T-helper 1 cell treated with Interleukin-12 subunit alpha and Interleukin-12 subunit beta and Interleukin-4 antibody, amounts not matched to agents 30 μg/mL and 1 μg/mL, for 36 hours (primary cell): ENCODE measurements around the gene PRDX1.
"Not testable (repeated sequence)": the region's sequence is repeated elsewhere in the genome, so short reads cannot be mapped to it uniquely, and the experiment has no call there.

Experiments used
- H3K27ac Mint-ChIP-seq: one replicate; pipeline ENCODE4 v1.8.0; 2021; ENCODE audit warnings: mild to moderate bottlenecking, mixed read lengths
- H3K27me3 Mint-ChIP-seq: one replicate; pipeline ENCODE4 v1.8.0; 2021; ENCODE audit warnings: low read depth, mixed read lengths
- H3K36me3 Mint-ChIP-seq: one replicate; pipeline ENCODE4 v1.8.0; 2021; ENCODE audit warnings: low read depth, mixed read lengths
- H3K4me1 Mint-ChIP-seq: one replicate; pipeline ENCODE4 v1.8.0; 2021; ENCODE audit warnings: low read depth, mixed read lengths
- H3K4me3 Mint-ChIP-seq: one replicate; pipeline ENCODE4 v1.8.0; 2021; ENCODE audit warnings: mild to moderate bottlenecking, moderate library complexity, mixed read lengths
- H3K9me3 Mint-ChIP-seq: one replicate; pipeline ENCODE4 v1.8.0; 2021; ENCODE audit warnings: mixed read lengths

Gene PRDX1

DNA sequence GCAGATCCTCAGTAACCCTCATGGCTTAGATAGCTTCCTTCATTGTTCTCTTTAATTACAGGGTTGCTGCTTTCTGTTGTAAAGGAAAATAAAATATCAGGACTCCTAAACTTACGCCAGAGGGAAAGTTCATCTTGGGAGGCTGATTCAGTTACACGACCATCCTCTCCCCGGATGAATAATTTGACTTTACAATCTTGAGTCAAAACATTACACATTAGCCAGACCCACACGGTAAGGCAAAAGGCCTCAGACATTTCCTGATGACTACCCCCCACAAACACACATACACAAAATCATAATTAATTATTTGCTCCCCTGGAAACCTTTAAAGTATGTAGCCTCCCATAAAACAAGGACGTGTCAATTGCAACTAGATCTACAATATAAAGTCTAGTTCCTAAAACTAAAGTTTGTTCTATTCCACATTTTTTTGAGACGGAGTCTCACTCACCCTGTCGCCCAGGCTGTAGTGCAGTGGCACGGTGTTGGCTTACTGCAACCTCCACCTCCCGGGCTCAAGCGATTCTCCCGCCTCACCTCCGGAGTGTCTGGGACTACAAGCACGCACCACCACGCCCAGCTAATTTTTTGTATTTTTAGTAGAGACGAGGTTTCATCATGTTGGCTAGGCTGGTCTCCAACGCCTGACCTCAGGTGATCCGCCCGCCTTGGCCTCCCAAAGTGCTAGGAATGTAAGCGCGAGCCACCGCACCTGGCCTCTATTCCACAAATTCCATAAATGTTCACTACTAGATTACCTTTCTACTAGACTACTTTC is 830 bp upstream of the PRDX1 start:
- Mint-ChIP-seq H3K9me3 (no peaks in the 10 kb centered on the region), H3K4me3 (peak overlapping the region; percentile 96), H3K4me1 (peaks cover 34% of the 10 kb centered on the region), H3K27ac (peak overlapping the region; percentile 95), H3K36me3 (peaks cover 13% of the 10 kb centered on the region), H3K27me3 (peaks cover 7% of the 10 kb centered on the region)

DNA sequence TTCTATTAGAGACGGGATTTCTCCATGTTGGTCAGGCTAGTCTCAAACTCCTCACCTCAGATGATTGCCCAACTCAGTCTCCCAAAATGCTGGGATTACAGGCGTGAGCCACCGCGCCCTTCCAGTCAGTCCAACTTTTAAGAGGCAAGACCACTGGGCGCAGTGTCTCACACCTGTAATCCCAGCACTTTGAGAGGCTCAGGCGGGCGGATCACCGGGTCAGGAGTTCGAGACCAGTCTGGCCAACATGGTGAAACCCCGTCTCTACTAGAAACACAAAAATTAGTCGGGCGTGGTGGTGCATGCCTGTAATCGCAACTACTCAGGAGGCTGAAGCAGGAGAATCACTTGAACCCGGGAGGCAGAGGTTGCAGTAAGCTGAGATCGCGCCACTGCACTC is 1.9 kb downstream of the PRDX1 start:
- H3K4me3 Mint-ChIP-seq = peak overlapping the region; percentile 89
- H3K36me3 Mint-ChIP-seq = peaks cover 38% of the 10 kb centered on the region
- not testable (repeated sequence) for H3K9me3 Mint-ChIP-seq, H3K27me3 Mint-ChIP-seq, H3K27ac Mint-ChIP-seq
- H3K4me1 Mint-ChIP-seq = peaks cover 37% of the 10 kb centered on the region

DNA sequence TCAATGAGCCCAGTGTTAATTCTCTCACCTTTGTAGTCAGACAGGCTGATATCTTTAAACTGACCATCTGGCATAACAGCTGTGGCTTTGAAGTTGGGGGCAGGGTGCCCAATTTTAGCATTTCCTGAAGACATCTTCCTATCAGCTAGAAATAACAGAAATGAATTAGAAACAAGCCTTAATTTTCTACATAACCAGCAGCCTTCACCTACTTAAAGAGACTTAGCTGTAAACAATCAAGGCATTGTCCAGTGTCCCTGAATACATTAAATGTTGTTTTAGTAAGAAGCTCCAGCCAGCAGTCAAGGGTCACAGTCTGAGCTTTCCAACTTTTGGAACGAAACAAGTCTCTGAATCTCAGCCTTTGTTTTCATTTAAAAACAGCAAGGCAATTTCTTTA is 2.8 kb downstream of the PRDX1 start:
- H3K27ac Mint-ChIP-seq = no peak overlapping the region
- H3K36me3 Mint-ChIP-seq = peaks cover 44% of the 10 kb centered on the region
- H3K9me3 Mint-ChIP-seq = no peaks in the 10 kb centered on the region
- peak overlapping the region; percentile 19 for H3K4me3 Mint-ChIP-seq
- H3K4me1 Mint-ChIP-seq = peaks cover 37% of the 10 kb centered on the region
- no peaks in the 10 kb centered on the region for H3K27me3 Mint-ChIP-seq

DNA sequence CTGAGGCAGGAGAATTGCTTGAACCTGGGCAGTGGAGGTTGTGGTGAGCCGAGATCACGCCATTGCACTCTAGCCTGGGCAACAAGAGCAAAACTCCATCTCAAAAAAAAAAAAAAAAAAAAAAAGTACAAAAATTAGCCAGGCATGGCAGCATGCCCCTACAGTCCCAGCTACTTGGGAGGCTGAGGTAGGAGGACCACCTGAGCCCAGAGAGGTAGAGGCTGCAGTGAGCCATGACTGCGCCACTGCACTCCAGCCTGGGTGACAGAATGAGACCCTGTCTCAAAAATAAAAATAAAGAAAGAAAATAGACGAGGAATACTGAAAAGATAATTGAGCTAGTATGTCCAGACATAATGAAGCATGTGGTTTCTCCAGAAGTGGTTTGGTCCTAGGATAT is 3.3 kb downstream of the PRDX1 start:
- H3K27me3 Mint-ChIP-seq, H3K27ac Mint-ChIP-seq, H3K9me3 Mint-ChIP-seq: not testable (repeated sequence)
- Mint-ChIP-seq H3K4me1 (peaks cover 37% of the 10 kb centered on the region), H3K4me3 (peak overlapping the region; percentile 19), H3K36me3 (peaks cover 49% of the 10 kb centered on the region)

DNA sequence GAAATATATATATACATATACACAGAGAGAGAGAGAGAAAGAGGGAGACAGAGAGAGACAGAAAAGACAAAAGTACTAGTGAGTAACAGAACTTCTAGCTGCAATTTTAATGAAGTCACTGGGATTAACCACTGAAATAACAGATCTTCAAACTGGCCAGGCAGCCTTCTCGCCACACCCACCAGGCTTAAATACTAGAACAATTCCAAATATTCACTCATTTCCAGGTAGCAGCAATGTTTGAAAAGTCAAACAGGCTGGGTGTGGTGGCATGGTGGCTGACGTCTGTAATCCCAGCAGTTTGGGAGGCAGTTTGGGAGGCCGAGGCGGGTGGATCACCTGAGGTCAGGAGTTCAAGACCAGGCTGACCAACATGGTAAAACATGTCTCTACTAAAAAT is 5.2 kb downstream of the PRDX1 start:
- Mint-ChIP-seq H3K4me3 (no peak overlapping the region), H3K36me3 (peaks cover 54% of the 10 kb centered on the region), H3K27ac (peak overlapping the region; percentile 59), H3K9me3 (no peaks in the 10 kb centered on the region), H3K27me3 (no peaks in the 10 kb centered on the region), H3K4me1 (peaks cover 23% of the 10 kb centered on the region)

DNA sequence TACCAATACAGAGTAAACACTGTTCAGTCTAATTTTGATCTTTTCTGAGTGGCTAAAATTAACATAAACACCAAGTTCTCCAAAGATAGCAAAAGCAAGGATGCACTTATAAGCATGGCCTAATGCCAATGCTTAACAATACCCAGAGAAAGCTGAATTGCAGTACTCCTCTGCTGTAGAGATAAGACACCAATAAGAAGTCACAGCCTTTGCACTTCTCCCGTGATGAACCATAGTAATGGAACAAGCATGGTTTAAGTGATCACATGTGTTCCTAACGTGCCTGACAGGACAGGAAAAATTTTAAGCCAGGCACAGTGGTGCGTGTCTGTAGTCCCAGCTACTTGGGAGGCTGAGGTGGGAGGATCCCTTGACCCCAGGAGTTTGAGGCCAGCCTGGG is 5.6 kb downstream of the PRDX1 start:
- peaks cover 57% of the 10 kb centered on the region for H3K36me3 Mint-ChIP-seq
- H3K4me3 Mint-ChIP-seq = no peak overlapping the region
- H3K27ac Mint-ChIP-seq = no peak overlapping the region
- H3K27me3 Mint-ChIP-seq = no peaks in the 10 kb centered on the region
- H3K4me1 Mint-ChIP-seq = peaks cover 23% of the 10 kb centered on the region
- no peaks in the 10 kb centered on the region for H3K9me3 Mint-ChIP-seq

DNA sequence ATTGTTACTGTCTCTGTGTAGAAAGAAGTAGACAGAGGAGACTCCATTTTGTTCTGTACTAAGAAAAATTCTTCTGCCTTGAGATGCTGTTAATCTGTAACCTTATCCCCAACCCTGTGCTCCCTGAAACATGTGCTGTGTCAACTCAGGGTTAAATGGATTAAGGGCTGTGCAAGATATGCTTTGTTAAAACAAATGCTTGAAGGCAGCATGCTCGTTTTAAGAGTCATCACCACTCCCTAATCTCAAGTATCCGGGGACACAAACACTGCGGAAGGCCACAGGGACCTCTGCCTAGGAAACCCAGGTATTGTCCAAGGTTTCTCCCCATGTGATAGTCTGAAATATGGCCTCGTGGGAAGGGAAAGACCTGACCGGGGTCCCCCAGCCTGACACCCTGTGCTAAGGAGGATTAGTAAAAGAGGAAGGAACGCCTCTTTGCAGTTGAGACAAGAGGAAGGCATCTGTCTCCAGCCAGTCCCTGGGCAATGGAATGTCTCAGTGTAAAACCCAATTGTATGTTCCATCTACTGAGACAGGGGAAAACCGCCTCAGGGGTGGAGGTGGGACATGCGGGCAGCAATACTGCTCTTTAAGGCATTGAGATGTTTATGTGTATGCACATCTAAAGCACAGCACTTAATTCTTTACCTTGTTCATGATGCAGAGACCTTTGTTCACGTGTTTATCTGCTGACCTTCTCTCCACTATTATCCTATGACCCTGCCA is 8.0 kb downstream of the PRDX1 start:
- peaks cover 15% of the 10 kb centered on the region for H3K4me1 Mint-ChIP-seq
- H3K9me3 Mint-ChIP-seq, H3K4me3 Mint-ChIP-seq, H3K27ac Mint-ChIP-seq, H3K27me3 Mint-ChIP-seq: not testable (repeated sequence)
- H3K36me3 Mint-ChIP-seq = peaks cover 65% of the 10 kb centered on the region

DNA sequence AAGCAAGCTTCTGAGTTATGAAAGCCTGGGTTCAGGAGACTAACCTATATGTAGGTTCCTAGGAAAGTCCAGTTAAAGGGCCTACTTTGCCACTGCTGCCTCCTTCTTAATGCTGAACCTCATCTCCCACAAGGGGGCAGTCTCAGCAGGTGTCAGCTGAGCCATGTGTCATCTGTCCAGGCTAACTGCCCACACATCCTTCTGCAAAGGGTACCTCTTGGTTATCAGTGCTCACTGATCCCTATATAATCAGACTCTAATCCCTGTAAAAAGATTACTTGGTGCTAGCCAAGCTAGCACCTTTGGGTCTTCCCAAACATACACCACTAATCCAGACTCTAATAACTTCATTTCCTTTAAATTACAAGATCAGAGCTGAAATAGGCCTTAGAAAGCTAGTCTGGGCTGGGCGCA is 9.0 kb downstream of the PRDX1 start:
- H3K9me3 Mint-ChIP-seq = no peaks in the 10 kb centered on the region
- peaks cover 11% of the 10 kb centered on the region for H3K4me1 Mint-ChIP-seq
- no peak overlapping the region for H3K4me3 Mint-ChIP-seq
- H3K36me3 Mint-ChIP-seq = peaks cover 64% of the 10 kb centered on the region
- H3K27ac Mint-ChIP-seq = peak overlapping the region; percentile 20
- H3K27me3 Mint-ChIP-seq = no peaks in the 10 kb centered on the region

DNA sequence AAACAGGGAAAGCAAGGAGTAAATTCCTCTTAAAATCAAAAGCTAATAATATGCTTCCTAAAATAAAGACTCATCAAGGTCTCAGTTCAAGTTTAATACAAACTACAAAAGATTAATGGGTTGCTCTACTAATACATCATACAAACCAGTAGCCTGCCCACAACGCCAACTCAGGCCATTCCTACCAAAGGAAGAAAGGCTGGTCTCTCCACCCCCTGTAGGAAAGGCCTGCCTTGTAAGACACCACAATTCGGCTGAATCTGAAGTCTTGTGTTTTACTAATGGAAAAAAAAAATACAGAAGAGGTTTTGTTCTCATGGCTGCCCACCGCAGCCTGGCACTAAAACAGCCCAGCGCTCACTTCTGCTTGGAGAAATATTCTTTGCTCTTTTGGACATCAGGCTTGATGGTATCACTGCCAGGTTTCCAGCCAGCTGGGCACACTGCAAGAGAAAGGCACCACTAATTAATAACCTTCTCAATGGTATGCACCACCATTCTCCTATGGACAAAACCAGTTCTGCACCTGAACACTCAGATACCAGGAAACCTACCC is 10.6 kb downstream of the PRDX1 start:
- no peak overlapping the region for H3K27ac Mint-ChIP-seq
- H3K27me3 Mint-ChIP-seq = no peaks in the 10 kb centered on the region
- H3K9me3 Mint-ChIP-seq = no peaks in the 10 kb centered on the region
- H3K36me3 Mint-ChIP-seq = peaks cover 51% of the 10 kb centered on the region
- H3K4me1 Mint-ChIP-seq = peaks cover 8% of the 10 kb centered on the region
- H3K4me3 Mint-ChIP-seq = no peak overlapping the region

DNA sequence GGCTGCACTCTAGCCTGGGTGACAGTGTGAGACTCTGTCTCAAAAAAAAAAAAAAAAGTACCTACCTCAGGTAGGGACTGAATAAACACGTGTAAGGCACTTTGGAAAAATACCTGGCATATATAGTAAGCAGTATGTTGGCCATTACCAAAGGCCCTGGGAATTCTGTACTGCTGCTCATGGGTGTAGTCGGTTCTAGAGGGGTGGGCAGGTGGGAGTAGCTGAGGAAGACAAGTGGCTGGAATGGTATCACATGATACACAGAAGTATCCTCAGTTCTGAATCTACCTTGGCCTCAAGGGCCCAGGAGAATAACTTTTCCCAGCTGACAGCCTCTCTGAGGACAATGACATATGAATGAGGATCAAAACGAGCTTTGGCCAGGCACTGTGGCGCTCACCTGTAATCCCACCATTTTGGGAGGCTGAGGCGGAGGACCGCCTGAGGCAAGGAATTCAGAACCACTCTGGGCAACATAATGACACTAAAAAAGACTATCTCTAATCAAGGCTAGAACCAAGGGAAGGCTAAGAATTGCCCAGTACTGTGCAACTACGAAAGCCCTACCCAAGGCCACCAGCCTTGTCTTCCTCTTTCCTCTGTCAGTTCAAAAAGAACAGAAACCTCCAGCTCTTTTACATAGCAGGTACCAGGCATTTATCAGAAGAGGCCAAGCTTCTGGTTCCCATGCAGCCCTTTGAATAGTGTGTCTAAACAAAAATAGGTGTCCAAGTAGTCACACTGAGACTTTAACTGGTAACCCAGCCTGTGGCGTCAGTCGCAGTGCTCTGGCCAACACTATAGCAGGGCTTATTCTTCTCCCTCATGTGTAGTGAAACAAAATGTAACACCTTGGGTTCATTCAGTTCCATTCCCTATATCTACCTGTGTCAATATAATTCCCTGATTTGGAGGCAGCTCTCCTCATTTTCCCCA is 11.4 kb downstream of the PRDX1 start:
- peaks cover 6% of the 10 kb centered on the region for H3K4me1 Mint-ChIP-seq
- no peak overlapping the region for H3K4me3 Mint-ChIP-seq
- H3K27ac Mint-ChIP-seq = no peak overlapping the region
- no peaks in the 10 kb centered on the region for H3K9me3 Mint-ChIP-seq
- no peaks in the 10 kb centered on the region for H3K27me3 Mint-ChIP-seq
- peaks cover 44% of the 10 kb centered on the region for H3K36me3 Mint-ChIP-seq

DNA sequence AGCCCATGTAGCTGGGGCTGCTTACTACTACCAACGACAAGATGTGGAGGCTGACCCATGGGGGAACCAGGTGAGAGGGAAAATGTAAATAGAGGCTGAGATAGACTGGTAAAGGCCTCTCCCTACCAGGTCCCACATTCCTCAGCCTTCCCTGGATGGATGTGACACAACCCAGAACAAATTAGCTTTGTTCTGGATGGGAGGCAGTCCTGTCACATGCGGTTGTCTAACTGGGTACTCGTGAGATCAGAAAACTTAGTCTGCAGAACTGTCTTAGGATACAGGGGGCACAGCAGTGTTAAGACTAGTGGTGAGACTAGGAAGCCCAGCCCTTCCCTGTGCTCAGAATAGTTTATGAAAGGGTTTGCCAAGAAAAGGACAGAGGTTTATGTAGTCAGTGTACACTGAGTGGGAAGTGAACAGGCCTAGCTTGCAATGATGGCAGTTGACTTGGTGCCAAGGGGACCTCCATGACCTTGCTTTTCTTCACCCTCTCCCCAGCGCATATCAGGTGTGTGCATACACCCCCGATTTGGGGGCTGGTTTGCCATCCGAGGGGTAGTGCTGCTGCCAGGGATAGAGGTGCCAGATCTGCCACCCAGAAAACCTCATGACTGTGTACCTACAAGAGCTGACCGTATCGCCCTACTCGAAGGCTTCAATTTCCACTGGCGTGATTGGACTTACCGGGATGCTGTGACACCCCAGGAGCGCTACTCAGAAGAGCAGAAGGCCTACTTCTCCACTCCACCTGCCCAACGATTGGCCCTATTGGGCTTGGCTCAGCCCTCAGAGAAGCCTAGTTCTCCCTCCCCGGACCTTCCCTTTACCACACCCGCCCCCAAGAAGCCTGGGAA is 13.2 kb downstream of the PRDX1 start:
- Mint-ChIP-seq H3K27me3 (no peaks in the 10 kb centered on the region), H3K4me1 (peaks cover 3% of the 10 kb centered on the region), H3K27ac (no peak overlapping the region)

DNA sequence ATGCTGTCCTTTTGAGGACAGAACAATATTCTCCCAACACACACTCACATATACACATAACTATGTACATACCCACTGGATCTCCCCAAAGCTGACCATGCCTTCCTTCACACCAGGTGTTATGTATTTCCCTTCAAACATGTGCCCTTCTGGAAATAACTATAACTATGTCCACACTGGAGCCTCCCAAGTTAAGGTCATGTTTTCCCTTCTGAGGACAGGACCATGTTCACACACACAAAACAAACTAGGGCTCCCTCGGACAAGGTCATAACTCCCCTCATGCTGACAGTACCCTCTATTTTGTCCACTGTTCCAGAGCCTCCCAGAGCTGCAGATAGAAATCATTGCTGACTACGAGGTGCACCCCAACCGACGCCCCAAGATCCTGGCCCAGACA is 13.8 kb downstream of the PRDX1 start:
- H3K4me1 Mint-ChIP-seq = peaks cover 3% of the 10 kb centered on the region
- no peak overlapping the region for H3K27ac Mint-ChIP-seq
- peaks cover 28% of the 10 kb centered on the region for H3K36me3 Mint-ChIP-seq
- no peaks in the 10 kb centered on the region for H3K9me3 Mint-ChIP-seq
- no peaks in the 10 kb centered on the region for H3K27me3 Mint-ChIP-seq
- no peak overlapping the region for H3K4me3 Mint-ChIP-seq

More for the DNA sequence above, 13.2 kb downstream of the PRDX1 start:
- no peak overlapping the region for H3K4me3 Mint-ChIP-seq
- peaks cover 30% of the 10 kb centered on the region for H3K36me3 Mint-ChIP-seq
- H3K9me3 Mint-ChIP-seq = no peaks in the 10 kb centered on the region

DNA sequence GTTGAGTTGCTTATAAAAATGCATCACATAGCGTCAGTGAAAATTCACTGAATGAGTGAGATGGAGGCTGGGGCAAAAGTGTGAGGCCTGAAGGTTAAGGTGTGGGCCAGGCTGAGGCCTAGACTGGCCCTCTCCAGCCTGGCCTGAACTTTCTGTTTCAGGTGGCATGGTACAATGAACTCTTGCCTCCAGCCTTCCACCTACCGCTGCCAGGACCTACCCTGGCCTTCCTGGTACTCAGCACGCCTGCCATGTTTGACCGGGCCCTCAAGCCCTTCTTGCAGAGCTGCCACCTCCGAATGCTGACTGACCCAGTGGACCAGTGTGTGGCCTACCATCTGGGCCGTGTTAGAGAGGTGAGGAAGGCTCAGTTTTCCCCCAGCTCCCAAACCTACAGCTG is 14.5 kb downstream of the PRDX1 start:
- Mint-ChIP-seq H3K36me3 (peaks cover 25% of the 10 kb centered on the region), H3K27ac (peak overlapping the region; percentile 3), H3K4me1 (no peaks in the 10 kb centered on the region), H3K27me3 (no peaks in the 10 kb centered on the region), H3K9me3 (no peaks in the 10 kb centered on the region), H3K4me3 (no peak overlapping the region)
